HAP-1 (cell line): ENCODE results near the gene PECR.
"Not testable (repeated sequence)": the region's sequence is repeated elsewhere in the genome, so short reads cannot be mapped to it uniquely, and the experiment has no call there.

Experiments
- DNase-seq, 2 experiments: peaks; one replicate each; pipeline ENCODE4 v3.0.0-alpha.2; 2016 to 2020; ENCODE audit warnings: low spot score in 2 of 2
- H3K27me3 ChIP-seq: fragments of 250-450 bp; sonication (Bioruptor Pico); 2 replicates; pipeline ENCODE4 v1.5.1; 2020; ENCODE audit warnings: low read depth, mild to moderate bottlenecking, moderate library complexity
- H3K36me3 ChIP-seq: fragments of 250-450 bp; sonication (Bioruptor Pico); replicated peaks from 2 replicates; pipeline ENCODE4 v1.5.1; 2020; ENCODE audit warnings: mild to moderate bottlenecking
- H3K4me1 ChIP-seq: fragments of 250-450 bp; sonication (Bioruptor Pico); 2 replicates; pipeline ENCODE4 v1.5.1; 2020; ENCODE audit warnings: mild to moderate bottlenecking
- H3K4me3 ChIP-seq: fragments of 250-450 bp; sonication (Bioruptor Pico); 2 replicates; pipeline ENCODE4 v1.5.1; 2020; ENCODE audit warnings: mild to moderate bottlenecking, moderate library complexity
- H3K9me3 ChIP-seq: fragments of 250-450 bp; sonication (Bioruptor Pico); 2 replicates; pipeline ENCODE4 v1.5.1; 2020; ENCODE audit warnings: mild to moderate bottlenecking, moderate library complexity
- in situ Hi-C: fragments of 300-500 bp; cut with MboI; formaldehyde crosslinking; loops from 3 replicates; pipeline ENCODE4 v1.14.3; 2020; ENCODE audit warnings: low sequenced_read_pairs, inconsistent platforms, mixed read lengths

Gene PECR

GRCh38 chr2:216003876-216004696 lies 77.5 kb downstream of the PECR start:
- Histone ChIP-seq H3K4me1 (peaks cover 18% of the 10 kb centered on the region), H3K9me3 (no peaks in the 10 kb centered on the region), H3K36me3 (no peaks in the 10 kb centered on the region), H3K27me3 (no peaks in the 10 kb centered on the region), H3K4me3 (no peak overlapping the region)
- in situ Hi-C loops: no loop called here
- peak; percentile 29 to 39 for DNase-seq

GRCh38 chr2:216002693-216003092 lies 78.9 kb downstream of the PECR start:
- in situ Hi-C loops: no loop called here

GRCh38 chr2:216002101-216002678 lies 79.4 kb downstream of the PECR start:
- H3K4me1 ChIP-seq: peaks cover 23% of the 10 kb centered on the region

More at GRCh38 chr2:216002693-216003092, 78.9 kb downstream of the PECR start:
- DNase-seq: no peak
- Histone ChIP-seq H3K9me3 (no peaks in the 10 kb centered on the region), H3K4me1 (peaks cover 23% of the 10 kb centered on the region), H3K36me3 (no peaks in the 10 kb centered on the region), H3K4me3 (no peak overlapping the region), H3K27me3 (no peaks in the 10 kb centered on the region)

GRCh38 chr2:216001216-216002100 lies 80.2 kb downstream of the PECR start:
- Histone ChIP-seq H3K4me3 (no peak overlapping the region), H3K36me3 (no peaks in the 10 kb centered on the region; the same call in 1 of the 2 replicates), H3K9me3 (no peaks in the 10 kb centered on the region), H3K4me1 (peaks cover 23% of the 10 kb centered on the region), H3K27me3 (no peaks in the 10 kb centered on the region)
- in situ Hi-C loops: no loop called here
- no peak for DNase-seq

More at GRCh38 chr2:216002101-216002678, 79.4 kb downstream of the PECR start:
- Histone ChIP-seq H3K36me3 (no peaks in the 10 kb centered on the region; the same call in 1 of the 2 replicates), H3K4me3 (no peak overlapping the region), H3K27me3 (no peaks in the 10 kb centered on the region), H3K9me3 (no peaks in the 10 kb centered on the region)
- no peak for DNase-seq
- in situ Hi-C loops: no loop called here

- Histone ChIP-seq H3K27me3 (no peaks in the 10 kb centered on the region), H3K36me3 (peaks cover 4% of the 10 kb centered on the region; the same call in 1 of the 2 replicates), H3K4me3 (no peak overlapping the region), H3K9me3 (no peaks in the 10 kb centered on the region), H3K4me1 (peaks cover 18% of the 10 kb centered on the region)
- in situ Hi-C loops: no loop called here
- DNase-seq: peak; percentile 53 to 70
Measured at GRCh38 chr2:215998636-215999035, 83.0 kb downstream of the PECR start.

- DNase-seq: no peak
- no peaks in the 10 kb centered on the region for H3K9me3 ChIP-seq
- in situ Hi-C loops: no loop called here
- no peaks in the 10 kb centered on the region for H3K27me3 ChIP-seq
- peaks cover 4% of the 10 kb centered on the region; the same call in 1 of the 2 replicates for H3K36me3 ChIP-seq
- H3K4me3 ChIP-seq: no peak overlapping the region
- H3K4me1 ChIP-seq: peaks cover 15% of the 10 kb centered on the region
Measured at GRCh38 chr2:215997219-215997618, 84.4 kb downstream of the PECR start.

- in situ Hi-C loops: no loop called here
- no peak overlapping the region for H3K4me3 ChIP-seq
- peaks cover 12% of the 10 kb centered on the region for H3K4me1 ChIP-seq
- H3K36me3 ChIP-seq: peaks cover 4% of the 10 kb centered on the region; the same call in 1 of the 2 replicates
- no peaks in the 10 kb centered on the region for H3K27me3 ChIP-seq
- H3K9me3 ChIP-seq: peaks cover 4% of the 10 kb centered on the region; the same call in 1 of the 2 replicates
- no peak for DNase-seq
Measured at GRCh38 chr2:215994911-215995310, 86.7 kb downstream of the PECR start.

GRCh38 chr2:215988556-215989207 lies 92.9 kb downstream of the PECR start:
- H3K9me3 ChIP-seq, in situ Hi-C loops, H3K4me3 ChIP-seq, DNase-seq, H3K4me1 ChIP-seq, H3K27me3 ChIP-seq, H3K36me3 ChIP-seq: not testable (repeated sequence)
